IMR-90 (cell line): ENCODE data around the gene CAPZA2. TPM values are rescaled to one million over a fixed set of nuclear protein-coding genes. Genes with fewer than 3 reads are reported as not detected.
A peak's percentile ranks its signal among the peaks of the same experiment; 100 is the strongest.

Source experiments
- ATAC-seq: fragments of 200-7000 bp; cut with Tn5 transposase; 2 replicates; pipeline ENCODE4 v1.9.1; 2020; ENCODE audit warnings: low read depth, mild to moderate bottlenecking, moderate library complexity
- BruUV-seq: library from RNA; stranded (reverse); fragments of 400-500 nt; replicated peaks from 2 replicates; lab custom pipeline; 2021; lab: Mats Ljungman, UMichigan
- CTCF ChIA-PET: fragments of 300-600 bp; formaldehyde crosslinking; extraction: SDS; loops from one replicate; lab custom pipeline; 2021; ENCODE audit warnings: antibody characterized with exemption; lab: Yijun Ruan, JAX
- POLR2A ChIA-PET: fragments of 300-600 bp; sonication (Branson Sonifier 250); formaldehyde crosslinking; loops from one replicate; lab custom pipeline; 2022; ENCODE audit warnings: antibody characterized with exemption; ENCODE audit not compliant: unreplicated experiment; lab: Charles Lee
- DNase-seq: peaks from one replicate; pipeline ENCODE4 v3.0.0; 2013
- H2AFZ ChIP-seq: replicated peaks from 2 replicates; pipeline ENCODE3; 2013; ENCODE audit warnings: low read length, mild to moderate bottlenecking; ENCODE audit not compliant: poor library complexity
- H2AK5ac ChIP-seq: 2 replicates; pipeline ENCODE4 v1.6.1; 2013; ENCODE audit warnings: low read depth, low read length, inconsistent platforms
- H2AK9ac ChIP-seq: replicated peaks from 2 replicates; pipeline ENCODE3; 2013; ENCODE audit warnings: mild to moderate bottlenecking, low read depth, low read length, moderate library complexity; ENCODE audit not compliant: poor library complexity
- H2BK120ac ChIP-seq: 2 replicates; pipeline ENCODE4 v1.6.1; 2013; ENCODE audit warnings: low read depth, low read length, inconsistent platforms
- H2BK15ac ChIP-seq: 3 replicates; pipeline ENCODE4 v1.6.1; 2013; ENCODE audit warnings: low read depth, low read length, inconsistent platforms
- H2BK20ac ChIP-seq: 2 replicates; pipeline ENCODE4 v1.6.1; 2013; ENCODE audit warnings: low read depth, mild to moderate bottlenecking, inconsistent platforms, low read length, moderate library complexity
- H2BK5ac ChIP-seq: 2 replicates; pipeline ENCODE4 v1.6.1; 2013; ENCODE audit warnings: mild to moderate bottlenecking, low read depth, low read length, inconsistent platforms; ENCODE audit not compliant: poor library complexity, severe bottlenecking
- H3K14ac ChIP-seq: replicated peaks from 2 replicates; pipeline ENCODE4 v1.6.1; 2013; ENCODE audit warnings: low read depth, low read length, inconsistent platforms
- H3K18ac ChIP-seq: 2 replicates; pipeline ENCODE4 v1.6.1; 2013; ENCODE audit warnings: low read depth, low read length, control low read depth
- H3K23ac ChIP-seq: 2 replicates; pipeline ENCODE4 v1.6.1; 2013; ENCODE audit warnings: low read depth, low read length, inconsistent platforms
- H3K27ac ChIP-seq: 2 replicates; pipeline ENCODE4 v1.5.1; 2013; ENCODE audit warnings: mild to moderate bottlenecking, control low read depth, low read length; ENCODE audit not compliant: insufficient read depth
- H3K27me3 ChIP-seq: 2 replicates; pipeline ENCODE4 v1.6.1; 2013; ENCODE audit warnings: low read length; ENCODE audit not compliant: control insufficient read depth, insufficient read depth
- H3K36me3 ChIP-seq: 2 replicates; pipeline ENCODE4 v1.6.1; 2013; ENCODE audit warnings: low read length, mixed read lengths; ENCODE audit not compliant: control insufficient read depth, insufficient read depth
- H3K4ac ChIP-seq: 2 replicates; pipeline ENCODE4 v1.6.1; 2013; ENCODE audit warnings: low read depth, low read length, inconsistent platforms
- H3K4me1 ChIP-seq: 2 replicates; pipeline ENCODE4 v1.6.1; 2013; ENCODE audit warnings: low read length, mixed read lengths; ENCODE audit not compliant: control insufficient read depth, insufficient read depth
- H3K4me2 ChIP-seq: 2 replicates; pipeline ENCODE4 v1.6.1; 2013; ENCODE audit warnings: low read depth, mild to moderate bottlenecking, control low read depth, low read length, moderate library complexity
- H3K4me3 ChIP-seq: 2 replicates; pipeline ENCODE4 v1.5.1; 2013; ENCODE audit warnings: low read depth, mild to moderate bottlenecking, control low read depth, low read length, moderate library complexity; ENCODE audit not compliant: insufficient read depth
- H3K56ac ChIP-seq: 2 replicates; pipeline ENCODE4 v1.6.1; 2013; ENCODE audit warnings: low read length, inconsistent platforms; ENCODE audit not compliant: insufficient read depth; ENCODE audit errors: extremely low read depth
- H3K79me1 ChIP-seq, 2 experiments: 2 replicates each; pipeline ENCODE4 v1.6.1; 2013; ENCODE audit warnings: low read length in 2 of 2, inconsistent platforms in 1 of 2, low read depth in 1 of 2
- H3K9ac ChIP-seq: 2 replicates; pipeline ENCODE4 v1.6.1; 2013; ENCODE audit warnings: low read depth, low read length, control low read depth
- H3K9me1 ChIP-seq: 2 replicates; pipeline ENCODE4 v1.6.1; 2013; ENCODE audit warnings: low read length, inconsistent platforms; ENCODE audit not compliant: insufficient read depth
- H3K9me3 ChIP-seq: 2 replicates; pipeline ENCODE4 v1.6.1; 2013; ENCODE audit warnings: low read length; ENCODE audit not compliant: control insufficient read depth, insufficient read depth
- H4K20me1 ChIP-seq: 2 replicates; pipeline ENCODE4 v1.6.1; 2013; ENCODE audit warnings: low read length, inconsistent platforms; ENCODE audit not compliant: insufficient read depth
- H4K5ac ChIP-seq: 2 replicates; pipeline ENCODE4 v1.6.1; 2013; ENCODE audit warnings: mild to moderate bottlenecking, low read depth, low read length, control low read depth
- H4K8ac ChIP-seq, 2 experiments: 2 replicates each; pipeline ENCODE4 v1.6.1; 2013; ENCODE audit warnings: low read depth in 2 of 2, low read length in 2 of 2, control low read depth in 1 of 2, inconsistent platforms in 1 of 2
- H4K91ac ChIP-seq: 2 replicates; pipeline ENCODE4 v1.6.1; 2013; ENCODE audit warnings: low read depth, low read length, inconsistent platforms; ENCODE audit not compliant: insufficient read depth
- BHLHE40 ChIP-seq: fragments of 150-350 bp; IDR thresholded peaks from 2 replicates; pipeline ENCODE4 v1.6.1; 2016; ENCODE audit warnings: mild to moderate bottlenecking, low read depth, low read length
- CEBPB ChIP-seq: IDR thresholded peaks from 2 replicates; pipeline ENCODE4 v1.6.1; 2012; ENCODE audit warnings: low read depth, low read length, improper control_type of control experiment
- CHD1 ChIP-seq: IDR thresholded peaks from 2 replicates; pipeline ENCODE4 v1.6.1; 2012; ENCODE audit warnings: low read depth, low read length, improper control_type of control experiment
- CTCF ChIP-seq: conservative IDR thresholded peaks from 2 replicates; pipeline ENCODE4 v1.5.1; 2012; ENCODE audit warnings: mild to moderate bottlenecking, low read depth, low read length, improper control_type of control experiment
- ELK1 ChIP-seq: fragments of 150-350 bp; IDR thresholded peaks from 2 replicates; pipeline ENCODE4 v1.6.1; 2016; ENCODE audit warnings: low read depth, mild to moderate bottlenecking, low read length, moderate library complexity, borderline replicate concordance
- FOS ChIP-seq: fragments of 150-350 bp; IDR thresholded peaks from 2 replicates; pipeline ENCODE4 v1.6.1; 2016; ENCODE audit warnings: low read depth, low read length
- MAFK ChIP-seq: IDR thresholded peaks from 2 replicates; pipeline ENCODE4 v1.6.1; 2012; ENCODE audit warnings: low read depth, low read length, improper control_type of control experiment
- MAZ ChIP-seq: IDR thresholded peaks from 2 replicates; pipeline ENCODE4 v1.6.1; 2012; ENCODE audit warnings: low read depth, mild to moderate bottlenecking, low read length, improper control_type of control experiment, moderate library complexity, borderline replicate concordance
- MXI1 ChIP-seq: IDR thresholded peaks from 2 replicates; pipeline ENCODE4 v1.6.1; 2012; ENCODE audit warnings: low read depth, mild to moderate bottlenecking, low read length, moderate library complexity, borderline replicate concordance
- NFE2L2 ChIP-seq: fragments of 150-350 bp; IDR thresholded peaks from 2 replicates; pipeline ENCODE4 v1.6.1; 2016; ENCODE audit warnings: low read depth, mild to moderate bottlenecking, low read length
- POLR2A ChIP-seq: IDR thresholded peaks from 2 replicates; pipeline ENCODE4 v1.6.1; 2012; ENCODE audit warnings: mild to moderate bottlenecking, low read depth, low read length
- RCOR1 ChIP-seq: IDR thresholded peaks from 2 replicates; pipeline ENCODE4 v1.6.1; 2012; ENCODE audit warnings: mild to moderate bottlenecking, low read length, improper control_type of control experiment; ENCODE audit not compliant: insufficient replicate concordance
- RFX5 ChIP-seq: IDR thresholded peaks from 2 replicates; pipeline ENCODE4 v1.8.0; 2012; ENCODE audit warnings: low read depth, mild to moderate bottlenecking, low read length, moderate library complexity
- SMC3 ChIP-seq: fragments of 150-350 bp; IDR thresholded peaks from 2 replicates; pipeline ENCODE4 v1.6.1; 2016; ENCODE audit warnings: low read depth, mild to moderate bottlenecking, antibody characterized with exemption, low read length, moderate library complexity
- USF2 ChIP-seq: fragments of 150-350 bp; IDR thresholded peaks from 2 replicates; pipeline ENCODE4 v1.6.1; 2017; ENCODE audit warnings: mild to moderate bottlenecking, antibody characterized with exemption, low read length, low read depth
- WGBS, 2 experiments: methylation state at CpG; one replicate each; pipeline versions ENCODE4 v1.1.5 to v1.1.7; 2013; ENCODE audit warnings: missing lambda C conversion rate in 2 of 2; ENCODE audit not compliant: insufficient read length in 1 of 2; ENCODE audit errors: extremely low coverage in 2 of 2; 5-methylcytosine and 5-hydroxymethylcytosine counted together
- dilution Hi-C: fragments of 300-500 bp; cut with HindIII; formaldehyde crosslinking; loops from one replicate; pipeline ENCODE4 v1.14.3; 2018; ENCODE audit warnings: low sequenced_read_pairs; ENCODE audit not compliant: unreplicated experiment
- in situ Hi-C: fragments of 300-500 bp; cut with MboI; formaldehyde crosslinking; loops from 3 replicates; pipeline ENCODE4 v1.14.3; 2019; ENCODE audit warnings: low sequenced_read_pairs, inconsistent platforms, mixed read lengths
- intact Hi-C: fragments of 100-400 bp; cut with micrococcal nuclease; formaldehyde crosslinking; loops from 2 replicates; pipeline ENCODE4 v1.10.0; 2022
- polyA plus RNA-seq, 3 experiments: library from polyadenylated mRNA; depleted of rRNA; stranded (reverse); fragments of >200 nt; gene quantifications; 2 replicates each; pipeline ENCODE4 v1.2.3, GENCODE V29; 2012; ENCODE audit warnings: low replicate concordance in 1 of 3
- total RNA-seq: library from RNA; depleted of rRNA; stranded (reverse); fragments of >200 nt; gene quantifications from 2 replicates; pipeline ENCODE4 v1.2.3, GENCODE V29; 2012

CAPZA2 gene
- total and polyA plus RNA-seq, 2 of the 4 experiments (the other 2 are of a cell fraction): 66.6 to 133 TPM

- intact Hi-C loops: loop anchor here (5.0 kb wide), 1 partner anchor 288 kb away; no protein-coding TSS in a partner anchor
- dilution Hi-C loops: no loop called here
- no CpG with 5 or more reads among the region's 5 CpGs for WGBS, 2 experiments
Measured at GRCh38 chr7:116924741-116925140, 62.4 kb downstream of the CAPZA2 start.

More at GRCh38 chr7:116924741-116925140, 62.4 kb downstream of the CAPZA2 start:
- H4K91ac ChIP-seq: no peak overlapping the region
- no peak overlapping the region for H2AK9ac ChIP-seq
- no peak overlapping the region for H2BK120ac ChIP-seq
- no peak overlapping the region for H3K14ac ChIP-seq
- no peaks in the 10 kb centered on the region; the same call in 1 of the 2 replicates for H3K9me1 ChIP-seq
- no peak overlapping the region for H2BK15ac ChIP-seq
- H3K9me3 ChIP-seq: no peaks in the 10 kb centered on the region
- no peak overlapping the region for H3K9ac ChIP-seq
- in situ Hi-C loops: loop anchor here (25.0 kb wide), 1 partner anchor 788 kb away; no protein-coding TSS in a partner anchor
- no TSS peak for BruUV-seq
- ChIA-PET CTCF (no interaction called here), POLR2A (no interaction called here)
- H3K27ac ChIP-seq: no peak overlapping the region
- TF ChIP-seq MAZ (no peak), CEBPB (no peak), BHLHE40 (no peak), RFX5 (no peak), SMC3 (no peak), ELK1 (no peak), CHD1 (no peak), MAFK (no peak), POLR2A (no peak), FOS (no peak), CTCF (no peak), MXI1 (no peak), NFE2L2 (no peak), USF2 (no peak), RCOR1 (no peak)
- DNase-seq (peak; percentile 55), ATAC-seq (peak; percentile 70)
- no peak overlapping the region for H3K18ac ChIP-seq
- H2BK20ac ChIP-seq: no peak overlapping the region
- H2AFZ ChIP-seq: no peak overlapping the region
- no peak overlapping the region for H3K4me3 ChIP-seq
- no peak overlapping the region for H3K56ac ChIP-seq
- H3K4me1 ChIP-seq: no peaks in the 10 kb centered on the region
- no peak overlapping the region for H3K23ac ChIP-seq
- H3K4me2 ChIP-seq: no peak overlapping the region
- no peak overlapping the region for H2AK5ac ChIP-seq
- no peak overlapping the region for H4K8ac ChIP-seq
- H3K27me3 ChIP-seq: no peaks in the 10 kb centered on the region
- no peak overlapping the region for H4K5ac ChIP-seq
- no peaks in the 10 kb centered on the region for H3K36me3 ChIP-seq
- H3K4ac ChIP-seq: no peak overlapping the region
- H2BK5ac ChIP-seq: no peak overlapping the region
- peaks cover 3 to 7% of the 10 kb centered on the region in 2 experiments; a peak in 1 of 4 replicates for H3K79me1 ChIP-seq
- no peaks in the 10 kb centered on the region for H4K20me1 ChIP-seq
